ENCODE results near the gene MINDY1. TPM values are rescaled to one million over a fixed set of nuclear protein-coding genes. Genes with fewer than 3 reads are reported as not detected.
A peak's percentile ranks its signal among the peaks of the same experiment; 100 is the strongest.

Gene MINDY1
- total RNA-seq = 10 to 100 TPM; 16.2 to 20.3 TPM

DNA sequence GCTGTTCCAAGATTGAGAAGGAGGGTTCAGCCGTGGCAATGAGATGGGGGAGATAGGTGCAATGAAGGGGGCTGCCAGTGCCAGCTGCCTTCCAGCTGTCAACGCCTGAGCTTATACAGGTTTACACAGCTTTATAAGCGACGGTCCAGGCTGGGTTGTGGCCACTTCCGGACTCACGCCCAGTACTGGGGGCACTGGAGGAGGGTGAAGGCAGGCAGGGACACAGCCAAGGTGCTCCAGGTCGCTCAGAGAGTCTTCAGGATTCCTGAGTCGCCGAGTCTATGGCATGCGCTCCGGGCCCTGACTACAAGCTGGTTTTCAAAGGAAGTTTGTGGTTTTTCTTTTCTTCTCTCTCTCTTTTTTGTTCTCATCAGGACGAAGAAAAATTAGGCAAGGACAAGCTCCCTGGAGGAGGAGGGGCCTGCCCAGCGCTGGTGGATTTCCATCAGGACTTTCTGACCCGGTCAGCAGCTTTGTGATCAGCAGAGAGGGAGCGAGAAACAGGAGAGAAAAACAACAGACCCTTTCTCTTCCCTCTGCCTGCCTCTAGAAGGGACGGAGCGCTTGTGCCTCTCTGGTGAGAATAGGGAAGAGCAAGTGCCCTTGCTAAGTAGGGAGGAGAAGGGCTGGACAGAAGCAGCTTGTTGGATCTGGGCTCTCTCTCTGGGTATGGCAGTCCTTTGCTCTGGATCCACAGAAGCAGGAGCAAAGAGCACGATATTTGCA is at the start of gene MINDY1:
Gene MINDY1, minus strand, starts transcription at position 576 of the 726 bp plus-strand sequence. CDS start 4,285 bp downstream, outside the sequence.
- peak within 1 kb of the TSS; percentile 90 for H3K4me3 Mint-ChIP-seq
- H3K9me3 Mint-ChIP-seq (ENCODE audit: low read depth) = no peaks in the 10 kb centered on the region
- CTCF ChIA-PET = interaction anchor here (0.6 to 3.9 kb wide), 33 partner anchors 11 to 774 kb away, joined by 3 to 68 read pairs (median 4); partner anchors contain the start of genes ANXA9, C1orf56, CERS2 and CTSS
- DNase-seq (peak; percentile 64), ATAC-seq (peak; percentile 55)
- H3K36me3 Mint-ChIP-seq (ENCODE audit: low read depth) = peaks cover 9% of the 10 kb centered on the region
- H3K27ac Mint-ChIP-seq = peak within 1 kb of the TSS; percentile 96
- H3K4me1 Mint-ChIP-seq = peaks cover 75% of the 10 kb centered on the region
- POLR2A ChIA-PET = interaction anchor here (0.6 to 1.7 kb wide), 6 partner anchors 29 to 520 kb away, joined by 3 to 9 read pairs (median 4); partner anchors contain the start of genes CERS2, TARS2, TNFAIP8L2 and ZNF687
- no peaks in the 10 kb centered on the region for H3K27me3 Mint-ChIP-seq
- intact Hi-C loops (cut with DNase I, micrococcal nuclease) = loop anchor here (1.0 to 5.0 kb wide), 2 partner anchors 27 to 151 kb away; partner anchors contain the start of gene TNFAIP8L2 (in 1 of the 2)

DNA sequence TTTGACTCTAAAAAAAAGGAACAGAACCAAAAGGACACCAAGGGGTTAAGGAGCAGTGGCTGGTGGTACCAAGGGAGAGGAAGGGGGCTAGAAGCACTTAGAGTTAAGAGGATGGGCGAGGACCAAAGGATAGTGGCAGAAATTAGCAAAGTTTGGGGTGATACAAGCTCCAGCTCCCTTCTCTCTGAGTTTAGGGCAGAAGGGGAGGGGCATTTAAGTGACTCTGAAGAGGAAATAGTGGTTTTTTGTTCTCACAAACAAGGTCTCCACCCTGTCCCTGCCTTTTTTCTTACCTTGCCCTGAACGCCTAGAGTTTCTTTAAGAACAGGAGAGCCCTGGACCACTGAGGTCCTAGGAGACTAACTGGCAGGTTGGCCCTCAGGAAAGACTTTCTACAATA is 49.4 kb upstream of the MINDY1 start:
- no peaks in the 10 kb centered on the region for H3K27me3 Mint-ChIP-seq
- H3K4me3 Mint-ChIP-seq = peak overlapping the region; percentile 93
- H3K36me3 Mint-ChIP-seq (ENCODE audit: low read depth) = peaks cover 75% of the 10 kb centered on the region
- POLR2A ChIA-PET = no interaction called here
- no peaks in the 10 kb centered on the region for H3K9me3 Mint-ChIP-seq (ENCODE audit: low read depth)
- ATAC-seq (peak; percentile 9), DNase-seq (peak; percentile 19)
- CTCF ChIA-PET = interaction anchor here (0.6 to 1.8 kb wide), 3 partner anchors 9 to 446 kb away, joined by 3 to 6 read pairs (median 3); partner anchors contain the start of gene C1orf56
- H3K27ac Mint-ChIP-seq = peak overlapping the region; percentile 98
- intact Hi-C loops (cut with DNase I, micrococcal nuclease) = loop anchor here (2.0 to 5.0 kb wide), 2 partner anchors 31 to 494 kb away; no protein-coding TSS in a partner anchor
- peaks cover 66% of the 10 kb centered on the region for H3K4me1 Mint-ChIP-seq

- Mint-ChIP-seq H3K4me1 (peaks cover 60% of the 10 kb centered on the region), H3K36me3 (ENCODE audit: low read depth) (peaks cover 75% of the 10 kb centered on the region), H3K9me3 (ENCODE audit: low read depth) (no peaks in the 10 kb centered on the region), H3K4me3 (peak overlapping the region; percentile 93), H3K27me3 (no peaks in the 10 kb centered on the region), H3K27ac (peak overlapping the region; percentile 98)
- DNase-seq = no peak
- ChIA-PET CTCF (interaction anchor here (0.6 to 1.8 kb wide), 4 partner anchors 8 to 446 kb away, joined by 3 to 6 read pairs (median 4); partner anchors contain the start of gene C1orf56), POLR2A (no interaction called here)
- ATAC-seq = no peak
- intact Hi-C loops (cut with DNase I, micrococcal nuclease) = loop anchor here in 1 of 2 experiments (5.0 kb wide), 1 partner anchor 493 kb away; no protein-coding TSS in a partner anchor
Measured at GRCh38 chr1:151055581-151055980, 48.9 kb upstream of the MINDY1 start.

GRCh38 chr1:151054971-151055547 is 48.4 kb upstream of the MINDY1 start:
- intact Hi-C loops (cut with DNase I, micrococcal nuclease) = loop anchor here in 1 of 2 experiments (5.0 kb wide), 1 partner anchor 493 kb away; no protein-coding TSS in a partner anchor
- H3K9me3 Mint-ChIP-seq (ENCODE audit: low read depth) = no peaks in the 10 kb centered on the region
- no peaks in the 10 kb centered on the region for H3K27me3 Mint-ChIP-seq
- no peak overlapping the region for H3K4me3 Mint-ChIP-seq
- POLR2A ChIA-PET = no interaction called here
- H3K27ac Mint-ChIP-seq = peak overlapping the region; percentile 98
- peaks cover 58% of the 10 kb centered on the region for H3K4me1 Mint-ChIP-seq
- CTCF ChIA-PET = interaction anchor here (1.2 to 1.8 kb wide), 3 partner anchors 8 to 45 kb away, joined by 3 to 6 read pairs (median 4); partner anchors contain the start of gene C1orf56
- DNase-seq (no peak), ATAC-seq (no peak)
- peaks cover 78% of the 10 kb centered on the region for H3K36me3 Mint-ChIP-seq (ENCODE audit: low read depth)

GRCh38 chr1:151051356-151052009 is 44.8 kb upstream of the MINDY1 start:
- no peaks in the 10 kb centered on the region for H3K27me3 Mint-ChIP-seq
- ATAC-seq = no peak
- H3K27ac Mint-ChIP-seq = peak overlapping the region; percentile 29
- H3K9me3 Mint-ChIP-seq (ENCODE audit: low read depth) = no peaks in the 10 kb centered on the region
- peaks cover 59% of the 10 kb centered on the region for H3K36me3 Mint-ChIP-seq (ENCODE audit: low read depth)
- H3K4me3 Mint-ChIP-seq = no peak overlapping the region
- H3K4me1 Mint-ChIP-seq = peaks cover 70% of the 10 kb centered on the region
- no peak for DNase-seq
- POLR2A ChIA-PET = interaction anchor here (0.6 kb wide), 1 partner anchor 775 kb away, joined by 3 read pairs; no protein-coding TSS in a partner anchor
- CTCF ChIA-PET = interaction anchor here (0.6 to 1.4 kb wide), 2 partner anchors 55 to 115 kb away, joined by 3 to 4 read pairs; no protein-coding TSS in a partner anchor
- intact Hi-C loops (cut with DNase I, micrococcal nuclease) = no loop called here

- Mint-ChIP-seq H3K9me3 (ENCODE audit: low read depth) (no peaks in the 10 kb centered on the region), H3K27ac (peak overlapping the region; percentile 42), H3K4me3 (no peak overlapping the region), H3K27me3 (no peaks in the 10 kb centered on the region), H3K36me3 (ENCODE audit: low read depth) (peaks cover 46% of the 10 kb centered on the region), H3K4me1 (peaks cover 62% of the 10 kb centered on the region)
- ATAC-seq (no peak), DNase-seq (no peak)
- POLR2A ChIA-PET = interaction anchor here (0.7 kb wide), 1 partner anchor 41 kb away, joined by 5 read pairs; no protein-coding TSS in a partner anchor
- intact Hi-C loops (cut with DNase I, micrococcal nuclease) = no loop called here
- CTCF ChIA-PET = interaction anchor here (0.9 kb wide), 2 partner anchors 44 to 54 kb away, joined by 3 to 4 read pairs; no protein-coding TSS in a partner anchor
Measured at GRCh38 chr1:151050051-151050688, 43.5 kb upstream of the MINDY1 start.

GRCh38 chr1:151049458-151049857 is 42.8 kb upstream of the MINDY1 start:
- DNase-seq = no peak
- Mint-ChIP-seq H3K36me3 (ENCODE audit: low read depth) (peaks cover 38% of the 10 kb centered on the region), H3K27ac (peak overlapping the region; percentile 42), H3K4me3 (no peak overlapping the region), H3K4me1 (peaks cover 57% of the 10 kb centered on the region), H3K9me3 (ENCODE audit: low read depth) (no peaks in the 10 kb centered on the region), H3K27me3 (no peaks in the 10 kb centered on the region)
- no peak for ATAC-seq
- CTCF ChIA-PET = interaction anchor here (0.7 to 3.2 kb wide), 5 partner anchors 9 to 53 kb away, joined by 3 to 34 read pairs (median 4); partner anchors contain the start of genes CDC42SE1 and MLLT11
- intact Hi-C loops (cut with DNase I, micrococcal nuclease) = loop anchor here in 1 of 2 experiments (2.0 kb wide), 1 partner anchor 41 kb away; the partner anchor contains the start of gene PRUNE1
- POLR2A ChIA-PET = interaction anchor here (0.6 to 0.7 kb wide), 3 partner anchors 40 to 159 kb away, joined by 3 to 5 read pairs (median 3); no protein-coding TSS in a partner anchor

GRCh38 chr1:151048645-151049032 is 41.9 kb upstream of the MINDY1 start:
- DNase-seq (no peak), ATAC-seq (peak; percentile 6)
- peak overlapping the region; percentile 84 for H3K4me3 Mint-ChIP-seq
- peak overlapping the region; percentile 86 for H3K27ac Mint-ChIP-seq
- no peaks in the 10 kb centered on the region for H3K27me3 Mint-ChIP-seq
- H3K4me1 Mint-ChIP-seq = peaks cover 53% of the 10 kb centered on the region
- H3K36me3 Mint-ChIP-seq (ENCODE audit: low read depth) = peaks cover 30% of the 10 kb centered on the region
- ChIA-PET POLR2A (interaction anchor here (0.7 to 1.9 kb wide), 3 partner anchors 9 to 77 kb away, joined by 3 to 6 read pairs (median 5); partner anchors contain the start of genes CDC42SE1 and MLLT11), CTCF (interaction anchor here (1.0 to 3.2 kb wide), 7 partner anchors 11 to 365 kb away, joined by 3 to 34 read pairs (median 7); partner anchors contain the start of genes ANXA9, CDC42SE1, MINDY1 and MLLT11)
- intact Hi-C loops (cut with DNase I, micrococcal nuclease) = loop anchor here (1.0 to 2.0 kb wide), 3 partner anchors 9 to 40 kb away; partner anchors contain the start of genes CDC42SE1 (in 1 of the 2) and PRUNE1 (in 1 of the 2)
- H3K9me3 Mint-ChIP-seq (ENCODE audit: low read depth) = no peaks in the 10 kb centered on the region

DNA sequence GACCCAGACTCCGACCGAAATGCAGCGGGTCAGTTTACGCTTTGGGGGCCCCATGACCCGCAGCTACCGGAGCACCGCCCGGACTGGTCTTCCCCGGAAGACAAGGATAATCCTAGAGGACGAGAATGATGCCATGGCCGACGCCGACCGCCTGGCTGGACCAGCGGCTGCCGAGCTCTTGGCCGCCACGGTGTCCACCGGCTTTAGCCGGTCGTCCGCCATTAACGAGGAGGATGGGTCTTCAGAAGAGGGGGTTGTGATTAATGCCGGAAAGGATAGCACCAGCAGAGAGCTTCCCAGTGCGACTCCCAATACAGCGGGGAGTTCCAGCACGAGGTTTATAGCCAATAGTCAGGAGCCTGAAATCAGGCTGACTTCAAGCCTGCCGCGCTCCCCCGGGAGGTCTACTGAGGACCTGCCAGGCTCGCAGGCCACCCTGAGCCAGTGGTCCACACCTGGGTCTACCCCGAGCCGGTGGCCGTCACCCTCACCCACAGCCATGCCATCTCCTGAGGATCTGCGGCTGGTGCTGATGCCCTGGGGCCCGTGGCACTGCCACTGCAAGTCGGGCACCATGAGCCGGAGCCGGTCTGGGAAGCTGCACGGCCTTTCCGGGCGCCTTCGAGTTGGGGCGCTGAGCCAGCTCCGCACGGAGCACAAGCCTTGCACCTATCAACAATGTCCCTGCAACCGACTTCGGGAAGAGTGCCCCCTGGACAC is 41.4 kb upstream of the MINDY1 start:
- ATAC-seq (peak; percentile 80), DNase-seq (peak; percentile 75)
- peak overlapping the region; percentile 84 for H3K4me3 Mint-ChIP-seq
- ChIA-PET POLR2A (interaction anchor here (0.9 to 1.9 kb wide), 4 partner anchors 10 to 233 kb away, joined by 3 to 6 read pairs (median 4); partner anchors contain the start of genes CDC42SE1, MLLT11 and TNFAIP8L2), CTCF (interaction anchor here (0.8 to 3.2 kb wide), 17 partner anchors 8 to 365 kb away, joined by 3 to 34 read pairs (median 4); partner anchors contain the start of genes ANXA9, BNIPL, CDC42SE1 and MINDY1)
- peaks cover 26% of the 10 kb centered on the region for H3K36me3 Mint-ChIP-seq (ENCODE audit: low read depth)
- intact Hi-C loops (cut with DNase I, micrococcal nuclease) = loop anchor here (1.0 to 2.0 kb wide), 3 partner anchors 9 to 39 kb away; partner anchors contain the start of genes CDC42SE1 (in 1 of the 2) and PRUNE1 (in 1 of the 2)
- H3K27ac Mint-ChIP-seq = peak overlapping the region; percentile 86
- peaks cover 55% of the 10 kb centered on the region for H3K4me1 Mint-ChIP-seq
- no peaks in the 10 kb centered on the region for H3K27me3 Mint-ChIP-seq
- no peaks in the 10 kb centered on the region for H3K9me3 Mint-ChIP-seq (ENCODE audit: low read depth)

Measured in activated CD4-positive, alpha-beta T cell treated with anti-CD3 and anti-CD28 coated beads for 36 hours (primary cell).